Vagina (tissue), 2 donors: Measurements from ENCODE around the gene ANO6. TPM values are rescaled to one million over a fixed set of nuclear protein-coding genes. Genes with fewer than 3 reads are reported as not detected.

Experiments used
- DNase-seq, 2 donors: peaks; one replicate each; pipeline ENCODE4 v3.0.0-alpha.2; 2017; ENCODE audit errors: extremely low spot score in 2 of 2
- H3K27ac ChIP-seq: fragments of 200-600 bp; sonication (generic); one replicate; pipeline ENCODE4 v1.5.1; 2019
- H3K27me3 ChIP-seq: fragments of 200-600 bp; sonication (generic); one replicate; pipeline ENCODE4 v1.5.1; 2019
- H3K36me3 ChIP-seq, 2 donors: fragments of 200-600 bp; sonication (generic); one replicate each; pipeline ENCODE4 v1.5.1; 2017 to 2019
- H3K4me1 ChIP-seq: fragments of 200-600 bp; sonication (generic); one replicate; pipeline ENCODE4 v1.5.1; 2019
- H3K4me3 ChIP-seq, 2 donors: fragments of 200-600 bp; sonication (generic); 1 replicate in 1 of 2; 2 replicates in 1 of 2; pipeline ENCODE4 v1.5.1; 2016 to 2019
- H3K9me3 ChIP-seq: fragments of 200-600 bp; sonication (generic); one replicate; pipeline ENCODE4 v1.5.1; 2019
- POLR2A ChIP-seq, 2 donors: fragments of 450-650 bp; IDR thresholded peaks; one replicate each; pipeline ENCODE4 v1.6.1; 2017; ENCODE audit warnings: antibody characterized with exemption in 2 of 2, mild to moderate bottlenecking in 2 of 2, moderate library complexity in 2 of 2
- POLR2AphosphoS5 ChIP-seq, 2 donors: sonication (generic); formaldehyde crosslinking; IDR thresholded peaks; one replicate each; pipeline ENCODE4 v1.9.0; 2017; ENCODE audit warnings: antibody characterized with exemption in 2 of 2, mild to moderate bottlenecking in 2 of 2, low read depth in 1 of 2; ENCODE audit not compliant: insufficient read depth in 1 of 2
- intact Hi-C: fragments of 100-400 bp; cut with DNase I; formaldehyde crosslinking; loops from one replicate; pipeline ENCODE4 v1.15.1; 2023
- total RNA-seq: library from RNA; depleted of rRNA; stranded (reverse); fragments of >200 nt; gene quantifications from one replicate; pipeline ENCODE4 v1.2.3, GENCODE V29; 2016
- TF ChIP-seq, protein P1 (sequence below), 3 experiments: fragments of 450-650 bp in 2 of 3; fragments of 200-600 bp in 1 of 3; sonication (generic) in 1 of 3; IDR thresholded peaks; one replicate each; pipeline ENCODE4 v1.5.1; 2017 to 2019; ENCODE audit warnings: antibody characterized with exemption in 3 of 3, mild to moderate bottlenecking in 2 of 3, moderate library complexity in 2 of 3

ANO6 gene
- total RNA-seq, 1 donor from 2014 or later = 48.4 TPM

DNA sequence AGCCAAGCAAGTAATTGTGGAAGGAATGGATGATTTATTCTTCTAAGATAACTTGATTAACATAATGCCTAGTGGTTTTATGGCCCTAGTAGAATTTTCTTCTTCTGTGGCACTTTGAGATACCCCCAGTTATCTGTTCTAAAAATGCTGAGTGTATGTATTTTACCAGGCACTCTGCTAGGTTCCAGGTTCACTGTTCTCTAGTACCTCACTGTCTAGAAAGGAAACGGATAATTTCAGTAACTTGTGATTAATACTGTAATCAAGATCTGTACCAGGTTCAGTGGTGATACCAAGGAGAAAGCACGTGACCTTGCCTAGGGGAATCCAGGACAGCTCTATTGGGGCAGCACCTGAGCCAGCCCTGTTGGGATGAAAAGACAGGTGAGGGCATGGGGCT lies 8.0 kb downstream of the ANO6 start:
- Histone ChIP-seq H3K4me3 (no peak overlapping the region), H3K27me3 (no peaks in the 10 kb centered on the region), H3K27ac (peak overlapping the region; percentile 50), H3K9me3 (no peaks in the 10 kb centered on the region), H3K36me3 (no peaks in the 10 kb centered on the region), H3K4me1 (peaks cover 53% of the 10 kb centered on the region)
- no peak for DNase-seq
- intact Hi-C loops = no loop called here
- TF ChIP-seq POLR2A (IDR thresholded peaks at IDR 0.05) = no peak
- TF ChIP-seq POLR2AphosphoS5 (IDR thresholded peaks at IDR 0.05; ENCODE audit: insufficient read depth in 1 of 2, low read depth in 1 of 2) = no peak

DNA sequence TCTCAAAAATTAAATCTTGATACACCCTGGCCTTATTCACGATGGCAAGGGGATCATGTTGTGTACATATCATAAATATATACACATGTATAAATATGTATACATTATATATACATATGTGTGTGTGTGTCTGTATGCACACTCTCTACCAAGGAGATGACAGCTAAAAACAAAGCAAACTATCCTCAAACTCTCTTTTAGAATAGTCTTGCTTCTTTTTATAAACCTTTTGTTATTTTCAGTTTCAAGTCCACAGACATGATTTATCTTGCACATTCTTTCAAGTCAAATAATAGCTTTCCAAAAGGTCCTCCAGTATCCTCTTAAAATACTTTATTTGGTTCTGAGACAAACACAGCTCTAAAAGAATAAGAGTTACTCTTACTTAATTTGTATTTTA lies 8.4 kb downstream of the ANO6 start:
- DNase-seq = no peak
- no peaks in the 10 kb centered on the region for H3K9me3 ChIP-seq
- no peaks in the 10 kb centered on the region for H3K36me3 ChIP-seq
- peak overlapping the region; percentile 50 for H3K27ac ChIP-seq
- peaks cover 48% of the 10 kb centered on the region for H3K4me1 ChIP-seq
- no peak for TF ChIP-seq POLR2A (IDR thresholded peaks at IDR 0.05)
- no peak for TF ChIP-seq POLR2AphosphoS5 (IDR thresholded peaks at IDR 0.05; ENCODE audit: insufficient read depth in 1 of 2, low read depth in 1 of 2)
- TF ChIP-seq, protein P1, sequence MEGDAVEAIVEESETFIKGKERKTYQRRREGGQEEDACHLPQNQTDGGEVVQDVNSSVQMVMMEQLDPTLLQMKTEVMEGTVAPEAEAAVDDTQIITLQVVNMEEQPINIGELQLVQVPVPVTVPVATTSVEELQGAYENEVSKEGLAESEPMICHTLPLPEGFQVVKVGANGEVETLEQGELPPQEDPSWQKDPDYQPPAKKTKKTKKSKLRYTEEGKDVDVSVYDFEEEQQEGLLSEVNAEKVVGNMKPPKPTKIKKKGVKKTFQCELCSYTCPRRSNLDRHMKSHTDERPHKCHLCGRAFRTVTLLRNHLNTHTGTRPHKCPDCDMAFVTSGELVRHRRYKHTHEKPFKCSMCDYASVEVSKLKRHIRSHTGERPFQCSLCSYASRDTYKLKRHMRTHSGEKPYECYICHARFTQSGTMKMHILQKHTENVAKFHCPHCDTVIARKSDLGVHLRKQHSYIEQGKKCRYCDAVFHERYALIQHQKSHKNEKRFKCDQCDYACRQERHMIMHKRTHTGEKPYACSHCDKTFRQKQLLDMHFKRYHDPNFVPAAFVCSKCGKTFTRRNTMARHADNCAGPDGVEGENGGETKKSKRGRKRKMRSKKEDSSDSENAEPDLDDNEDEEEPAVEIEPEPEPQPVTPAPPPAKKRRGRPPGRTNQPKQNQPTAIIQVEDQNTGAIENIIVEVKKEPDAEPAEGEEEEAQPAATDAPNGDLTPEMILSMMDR (IDR thresholded peaks at IDR 0.05) = no peak
- intact Hi-C loops = no loop called here
- H3K4me3 ChIP-seq = no peak overlapping the region
- no peaks in the 10 kb centered on the region for H3K27me3 ChIP-seq

DNA sequence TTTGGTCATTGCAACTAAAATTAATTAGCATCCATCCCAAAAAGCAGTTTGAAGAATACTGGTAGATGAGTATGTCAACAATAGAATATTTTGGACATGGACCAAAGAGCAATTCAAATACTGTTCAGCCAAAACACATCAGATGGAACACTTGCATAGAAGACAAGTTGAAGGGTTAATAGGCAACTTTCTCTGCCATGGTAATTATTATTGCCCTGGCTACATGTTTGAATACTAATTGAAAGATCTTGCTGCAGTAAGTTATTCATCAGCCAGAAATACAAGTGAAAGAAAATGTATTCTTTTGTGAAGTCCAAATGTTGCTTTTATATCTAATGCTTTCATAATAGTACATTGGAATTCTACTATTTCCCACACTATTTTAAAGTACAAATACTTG lies 10.1 kb downstream of the ANO6 start:
- intact Hi-C loops = no loop called here
- no peak overlapping the region for H3K27ac ChIP-seq
- H3K27me3 ChIP-seq = no peaks in the 10 kb centered on the region
- no peaks in the 10 kb centered on the region for H3K36me3 ChIP-seq
- no peak for DNase-seq
- H3K9me3 ChIP-seq = no peaks in the 10 kb centered on the region
- TF ChIP-seq POLR2AphosphoS5 (IDR thresholded peaks at IDR 0.05; ENCODE audit: insufficient read depth in 1 of 2, low read depth in 1 of 2) = no peak
- TF ChIP-seq, protein P1 (IDR thresholded peaks at IDR 0.05) = no peak
- no peak for TF ChIP-seq POLR2A (IDR thresholded peaks at IDR 0.05)
- peaks cover 31% of the 10 kb centered on the region for H3K4me1 ChIP-seq
- no peak overlapping the region for H3K4me3 ChIP-seq

DNA sequence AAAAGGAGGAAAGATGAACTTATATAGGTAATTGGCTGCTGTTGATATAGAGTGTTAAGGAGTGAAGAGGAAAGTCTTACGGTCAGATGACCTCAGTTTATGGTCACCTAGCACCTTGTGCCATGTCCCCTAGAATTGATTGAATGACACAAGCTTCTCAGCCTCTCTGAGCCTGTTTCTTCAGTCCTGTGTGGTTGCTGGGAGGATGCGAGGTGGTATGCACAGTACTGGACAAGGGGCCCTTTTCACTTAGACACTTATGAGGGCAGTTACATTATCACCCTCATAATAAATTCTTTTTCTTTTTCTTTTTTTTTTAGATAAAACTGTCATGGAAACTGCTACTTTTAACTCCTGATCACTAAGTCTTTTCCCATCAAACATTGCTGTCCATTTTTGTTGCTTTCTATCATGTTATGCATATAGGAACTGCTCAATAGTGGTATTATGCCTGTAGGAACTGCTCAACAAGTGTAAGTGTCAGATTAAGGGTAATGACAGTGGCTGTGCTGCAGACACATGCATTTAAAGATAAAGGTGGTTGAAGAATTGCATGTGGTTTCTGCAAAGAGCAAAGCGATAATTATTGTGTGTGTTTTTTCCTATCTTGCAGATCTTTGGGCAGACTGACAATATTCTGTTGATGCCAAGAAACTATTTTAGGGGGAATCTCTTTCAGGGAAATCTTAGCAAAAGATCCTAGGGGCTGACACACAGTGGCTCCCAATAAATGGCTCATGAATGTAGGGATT lies 11.6 kb downstream of the ANO6 start:
- no peaks in the 10 kb centered on the region for H3K9me3 ChIP-seq
- H3K4me1 ChIP-seq = peaks cover 37% of the 10 kb centered on the region
- intact Hi-C loops = no loop called here
- no peaks in the 10 kb centered on the region for H3K27me3 ChIP-seq
- H3K36me3 ChIP-seq = no peaks in the 10 kb centered on the region
- no peak overlapping the region for H3K4me3 ChIP-seq
- no peak overlapping the region for H3K27ac ChIP-seq
- TF ChIP-seq, protein P1 (IDR thresholded peaks at IDR 0.05) = no peak
- TF ChIP-seq POLR2AphosphoS5 (IDR thresholded peaks at IDR 0.05; ENCODE audit: insufficient read depth in 1 of 2, low read depth in 1 of 2) = no peak
- no peak for TF ChIP-seq POLR2A (IDR thresholded peaks at IDR 0.05)
- no peak for DNase-seq

DNA sequence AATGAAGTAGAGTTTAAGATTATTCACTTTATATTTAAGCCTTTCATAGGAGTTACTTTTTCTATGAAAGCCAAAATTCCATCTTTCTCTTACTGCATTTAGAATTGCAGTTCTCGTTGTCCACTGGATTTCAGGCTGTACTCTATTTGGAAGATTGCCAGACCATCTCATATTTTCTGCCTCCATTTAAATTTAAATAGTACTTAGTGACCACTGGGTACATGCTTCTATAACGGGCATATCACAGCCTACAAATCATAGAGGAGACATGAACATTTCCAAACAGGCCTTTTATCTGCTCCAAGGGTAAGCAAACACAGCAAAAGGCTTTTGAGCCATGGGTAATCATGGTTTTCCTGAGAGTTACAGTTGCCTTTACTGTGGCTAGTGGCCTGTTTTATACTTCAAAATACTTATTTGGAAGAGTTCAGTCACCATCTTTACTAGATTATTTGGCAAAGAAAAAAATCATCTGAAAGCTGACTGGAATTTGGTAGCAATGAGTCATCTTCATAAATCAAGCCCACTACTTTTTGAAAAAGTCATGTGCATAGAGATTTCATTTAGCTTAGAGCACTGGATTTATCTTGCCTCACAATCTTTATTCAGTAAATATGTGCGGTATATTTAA lies 15.7 kb downstream of the ANO6 start:
- H3K27me3 ChIP-seq = no peaks in the 10 kb centered on the region
- DNase-seq = no peak
- peak in 1 of 2 donors; percentile 58 for TF ChIP-seq POLR2AphosphoS5 (IDR thresholded peaks at IDR 0.05; ENCODE audit: insufficient read depth in 1 of 2, low read depth in 1 of 2)
- no peak for TF ChIP-seq POLR2A (IDR thresholded peaks at IDR 0.05)
- H3K4me1 ChIP-seq = peaks cover 48% of the 10 kb centered on the region
- peak overlapping the region; percentile 83 for H3K27ac ChIP-seq
- intact Hi-C loops = no loop called here
- no peak overlapping the region for H3K4me3 ChIP-seq
- no peaks in the 10 kb centered on the region for H3K9me3 ChIP-seq
- H3K36me3 ChIP-seq = no peaks in the 10 kb centered on the region
